Measurements from ENCODE around the gene PPP3CA. TPM values are rescaled to one million over a fixed set of nuclear protein-coding genes. Genes with fewer than 3 reads are reported as not detected.

Gene PPP3CA
- total RNA-seq, 4 donors from 2014 or later = 41.1 to 69.5 (median 53.6) TPM

- no peak for TF ChIP-seq CTCF (IDR thresholded peaks at IDR 0.05; ENCODE audit: low read depth)
Measured at GRCh38 chr4:101346351-101347266, 717 bp downstream of the PPP3CA start.

GRCh38 chr4:101345596-101346350, 1.6 kb downstream of the PPP3CA start:
- TF ChIP-seq CTCF (IDR thresholded peaks at IDR 0.05; ENCODE audit: low read depth) = no peak

GRCh38 chr4:101345271-101345595, 2.1 kb downstream of the PPP3CA start:
- no peak for TF ChIP-seq CTCF (IDR thresholded peaks at IDR 0.05; ENCODE audit: low read depth)

GRCh38 chr4:101339332-101339731, 8.0 kb downstream of the PPP3CA start:
- no peak for TF ChIP-seq CTCF (IDR thresholded peaks at IDR 0.05; ENCODE audit: low read depth)

- no peak for TF ChIP-seq CTCF (IDR thresholded peaks at IDR 0.05; ENCODE audit: low read depth)
Measured at GRCh38 chr4:101337688-101338087, 9.6 kb downstream of the PPP3CA start.

GRCh38 chr4:101334963-101335572, 12.3 kb downstream of the PPP3CA start:
- no peak for TF ChIP-seq CTCF (IDR thresholded peaks at IDR 0.05; ENCODE audit: low read depth)

- no peak for TF ChIP-seq CTCF (IDR thresholded peaks at IDR 0.05; ENCODE audit: low read depth)
Measured at GRCh38 chr4:101332424-101332823, 14.9 kb downstream of the PPP3CA start.
